ENCODE data around the gene AP5S1.

The AP5S1 gene

DNA sequence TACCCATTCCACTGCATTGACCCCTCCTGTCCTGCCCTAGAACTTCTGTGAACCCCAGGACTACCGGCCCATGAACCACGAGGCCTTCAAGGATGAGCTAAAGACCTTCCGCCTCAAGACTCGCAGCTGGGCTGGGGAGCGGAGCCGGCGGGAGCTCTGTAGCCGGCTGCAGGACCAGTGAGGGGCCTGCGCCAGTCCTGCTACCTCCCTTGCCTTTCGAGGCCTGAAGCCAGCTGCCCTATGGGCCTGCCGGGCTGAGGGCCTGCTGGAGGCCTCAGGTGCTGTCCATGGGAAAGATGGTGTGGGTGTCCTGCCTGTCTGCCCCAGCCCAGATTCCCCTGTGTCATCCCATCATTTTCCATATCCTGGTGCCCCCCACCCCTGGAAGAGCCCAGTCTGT, 15.6 kb upstream of the AP5S1 start:
- TF ChIP-seq SIN3A (IDR thresholded peaks at IDR 0.05; ENCODE audit: borderline replicate concordance, insufficient read depth, low read length) (no peak), POLR2AphosphoS5 (IDR thresholded peaks at IDR 0.05; ENCODE audit: low read depth, low read length) (no peak), FOXP2 (optimal IDR thresholded peaks at IDR 0.05; ENCODE audit: borderline replicate concordance, extremely low read depth, extremely low read length, insufficient read depth) (no peak), TAF1 (IDR thresholded peaks at IDR 0.05; ENCODE audit: borderline replicate concordance, insufficient read depth, low read length) (no peak)
- TF ChIP-seq, protein P1, sequence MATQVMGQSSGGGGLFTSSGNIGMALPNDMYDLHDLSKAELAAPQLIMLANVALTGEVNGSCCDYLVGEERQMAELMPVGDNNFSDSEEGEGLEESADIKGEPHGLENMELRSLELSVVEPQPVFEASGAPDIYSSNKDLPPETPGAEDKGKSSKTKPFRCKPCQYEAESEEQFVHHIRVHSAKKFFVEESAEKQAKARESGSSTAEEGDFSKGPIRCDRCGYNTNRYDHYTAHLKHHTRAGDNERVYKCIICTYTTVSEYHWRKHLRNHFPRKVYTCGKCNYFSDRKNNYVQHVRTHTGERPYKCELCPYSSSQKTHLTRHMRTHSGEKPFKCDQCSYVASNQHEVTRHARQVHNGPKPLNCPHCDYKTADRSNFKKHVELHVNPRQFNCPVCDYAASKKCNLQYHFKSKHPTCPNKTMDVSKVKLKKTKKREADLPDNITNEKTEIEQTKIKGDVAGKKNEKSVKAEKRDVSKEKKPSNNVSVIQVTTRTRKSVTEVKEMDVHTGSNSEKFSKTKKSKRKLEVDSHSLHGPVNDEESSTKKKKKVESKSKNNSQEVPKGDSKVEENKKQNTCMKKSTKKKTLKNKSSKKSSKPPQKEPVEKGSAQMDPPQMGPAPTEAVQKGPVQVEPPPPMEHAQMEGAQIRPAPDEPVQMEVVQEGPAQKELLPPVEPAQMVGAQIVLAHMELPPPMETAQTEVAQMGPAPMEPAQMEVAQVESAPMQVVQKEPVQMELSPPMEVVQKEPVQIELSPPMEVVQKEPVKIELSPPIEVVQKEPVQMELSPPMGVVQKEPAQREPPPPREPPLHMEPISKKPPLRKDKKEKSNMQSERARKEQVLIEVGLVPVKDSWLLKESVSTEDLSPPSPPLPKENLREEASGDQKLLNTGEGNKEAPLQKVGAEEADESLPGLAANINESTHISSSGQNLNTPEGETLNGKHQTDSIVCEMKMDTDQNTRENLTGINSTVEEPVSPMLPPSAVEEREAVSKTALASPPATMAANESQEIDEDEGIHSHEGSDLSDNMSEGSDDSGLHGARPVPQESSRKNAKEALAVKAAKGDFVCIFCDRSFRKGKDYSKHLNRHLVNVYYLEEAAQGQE (IDR thresholded peaks at IDR 0.05; ENCODE audit: insufficient read depth in 1 of 2, low read depth in 2 of 2, low read length in 2 of 2): no peak

DNA sequence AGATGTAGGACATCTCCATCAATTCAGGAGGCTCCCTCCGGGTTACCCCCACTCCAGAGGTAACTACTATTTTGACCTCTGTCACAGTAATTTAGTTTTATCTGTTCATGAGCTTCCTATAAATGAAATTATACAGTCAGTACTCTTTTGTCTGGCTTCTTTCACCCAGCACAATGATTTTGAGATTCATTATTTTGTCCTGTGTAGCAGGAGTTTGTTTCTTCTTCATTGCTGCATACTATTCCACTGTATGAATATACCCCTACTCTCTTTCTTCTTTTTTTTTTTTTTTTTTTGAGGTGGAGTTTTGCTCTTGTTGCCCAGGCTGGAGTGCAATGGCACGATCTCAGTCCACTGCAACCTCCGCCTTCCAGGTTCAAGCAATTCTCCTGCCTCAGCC, 11.8 kb upstream of the AP5S1 start:
- TF ChIP-seq FOXP2 (optimal IDR thresholded peaks at IDR 0.05; ENCODE audit: borderline replicate concordance, extremely low read depth, extremely low read length, insufficient read depth) (no peak), POLR2AphosphoS5 (IDR thresholded peaks at IDR 0.05; ENCODE audit: low read depth, low read length) (no peak), SIN3A (IDR thresholded peaks at IDR 0.05; ENCODE audit: borderline replicate concordance, insufficient read depth, low read length) (no peak), TAF1 (IDR thresholded peaks at IDR 0.05; ENCODE audit: borderline replicate concordance, insufficient read depth, low read length) (no peak)
- TF ChIP-seq, protein P1 (IDR thresholded peaks at IDR 0.05; ENCODE audit: insufficient read depth in 1 of 2, low read depth in 2 of 2, low read length in 2 of 2): no peak

DNA sequence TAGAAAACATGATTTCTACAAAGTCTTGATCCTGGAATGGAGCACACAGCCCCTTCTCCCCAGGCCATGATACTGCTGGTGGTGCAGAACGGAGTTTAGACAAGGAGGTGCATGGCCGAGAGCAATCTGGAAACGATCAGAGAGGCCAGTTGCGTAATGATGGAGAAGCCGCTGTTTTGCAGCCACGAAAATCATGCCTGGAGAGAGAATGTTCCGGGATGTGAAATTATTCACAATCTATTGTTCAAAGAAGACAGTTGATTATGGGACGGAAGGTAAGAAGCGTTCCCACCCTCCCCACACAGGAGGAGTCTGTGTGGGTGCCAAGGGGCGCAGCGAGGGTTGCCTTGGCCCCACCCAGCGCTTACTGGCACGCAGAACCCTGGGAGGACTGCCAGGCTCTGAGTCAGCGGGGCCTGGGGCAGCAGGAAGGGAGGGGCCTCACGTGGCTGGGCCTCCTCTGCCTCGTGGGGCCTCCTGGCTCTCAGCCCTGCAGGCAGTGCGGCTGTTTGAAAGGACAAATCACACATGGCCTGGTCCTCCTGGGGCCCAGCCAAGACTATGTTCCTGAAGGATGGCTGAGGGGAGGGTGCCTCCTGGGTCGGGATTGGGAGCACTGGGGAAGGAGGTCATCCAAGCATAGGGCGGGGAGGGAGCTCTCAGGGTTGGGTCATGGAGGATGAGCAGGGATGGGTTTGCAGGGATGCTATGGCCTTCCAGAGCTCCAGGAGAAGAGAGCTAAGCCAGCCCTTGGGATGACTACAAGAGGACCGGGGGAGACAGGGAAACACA, 8.7 kb upstream of the AP5S1 start:
- TF ChIP-seq TAF1 (IDR thresholded peaks at IDR 0.05; ENCODE audit: borderline replicate concordance, insufficient read depth, low read length): peak; percentile 48; the same call in 1 of the 2 replicates
- TF ChIP-seq, protein P1 (IDR thresholded peaks at IDR 0.05; ENCODE audit: insufficient read depth in 1 of 2, low read depth in 2 of 2, low read length in 2 of 2): peak; percentile 37 to 66; a peak in 3 of 4 replicates
- TF ChIP-seq SIN3A (IDR thresholded peaks at IDR 0.05; ENCODE audit: borderline replicate concordance, insufficient read depth, low read length): peak; percentile 72; the same call in 1 of the 2 replicates
- TF ChIP-seq FOXP2 (optimal IDR thresholded peaks at IDR 0.05; ENCODE audit: borderline replicate concordance, extremely low read depth, extremely low read length, insufficient read depth): no peak
- peak; percentile 69; the same call in 1 of the 2 replicates for TF ChIP-seq POLR2AphosphoS5 (IDR thresholded peaks at IDR 0.05; ENCODE audit: low read depth, low read length)

GRCh38 chr20:3812259-3812681, 8.1 kb upstream of the AP5S1 start:
- TF ChIP-seq, protein P1 (IDR thresholded peaks at IDR 0.05; ENCODE audit: insufficient read depth in 1 of 2, low read depth in 2 of 2, low read length in 2 of 2): no peak
- TF ChIP-seq POLR2AphosphoS5 (IDR thresholded peaks at IDR 0.05; ENCODE audit: low read depth, low read length): no peak
- no peak for TF ChIP-seq SIN3A (IDR thresholded peaks at IDR 0.05; ENCODE audit: borderline replicate concordance, insufficient read depth, low read length)
- no peak for TF ChIP-seq FOXP2 (optimal IDR thresholded peaks at IDR 0.05; ENCODE audit: borderline replicate concordance, extremely low read depth, extremely low read length, insufficient read depth)
- TF ChIP-seq TAF1 (IDR thresholded peaks at IDR 0.05; ENCODE audit: borderline replicate concordance, insufficient read depth, low read length): no peak
